ENCODE measurements around the gene BICC1.

The BICC1 gene

DNA sequence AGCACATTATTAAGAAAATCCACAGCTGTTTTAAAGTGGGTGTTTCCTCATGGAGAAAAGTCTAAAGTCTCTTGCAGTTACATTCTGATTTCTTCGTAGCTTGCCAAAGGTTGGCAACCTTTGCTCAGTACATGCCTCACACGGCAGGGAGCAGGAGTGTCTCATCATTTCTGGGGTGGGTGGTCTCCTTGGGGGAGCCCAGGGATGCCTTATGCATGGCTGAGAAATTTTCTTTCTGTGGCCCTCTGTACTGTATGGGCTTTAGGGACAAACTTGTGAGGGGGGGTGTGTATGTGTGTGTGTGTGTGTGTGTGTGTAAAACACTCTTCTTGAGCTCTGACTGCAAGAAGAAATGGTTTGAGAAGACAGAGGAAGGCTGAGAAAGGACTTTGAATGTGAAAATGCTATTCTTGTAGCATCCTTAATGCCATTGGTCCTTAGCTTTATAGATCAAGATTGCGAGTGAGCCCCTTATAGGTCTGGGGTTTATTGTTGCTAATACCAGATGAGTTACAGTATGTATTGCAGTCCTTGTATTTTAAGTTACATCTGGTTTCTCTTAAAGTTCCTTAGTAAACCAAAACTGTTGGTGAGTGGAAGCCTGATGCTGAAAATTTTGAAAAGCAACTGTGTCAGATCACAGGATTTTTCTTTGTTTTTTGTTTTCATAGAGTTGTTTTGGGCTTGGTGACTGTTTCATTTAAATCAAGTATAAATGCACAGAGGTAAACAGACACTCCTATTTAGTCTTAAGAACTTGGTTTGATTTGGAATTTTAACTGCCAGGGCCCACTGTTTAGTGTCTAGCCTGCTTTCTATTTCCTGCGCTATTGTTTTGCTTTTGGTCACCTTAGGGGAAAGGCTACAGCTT, 242.0 kb downstream of the BICC1 start:
- no peak for ATAC-seq

DNA sequence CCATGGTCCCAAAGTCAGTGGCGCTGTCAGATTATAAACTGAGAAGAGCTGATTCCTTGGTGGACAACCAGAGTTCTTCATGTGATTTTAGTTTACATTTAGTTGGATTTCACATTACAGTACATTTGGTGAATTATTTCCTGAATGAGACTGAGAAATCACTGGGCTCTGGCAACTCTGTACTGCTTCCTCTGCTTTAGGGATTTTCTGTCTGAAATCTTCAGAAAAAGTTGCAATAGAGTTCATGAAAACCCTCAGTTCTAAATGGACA, 242.6 kb downstream of the BICC1 start:
- ATAC-seq, result no peak

DNA sequence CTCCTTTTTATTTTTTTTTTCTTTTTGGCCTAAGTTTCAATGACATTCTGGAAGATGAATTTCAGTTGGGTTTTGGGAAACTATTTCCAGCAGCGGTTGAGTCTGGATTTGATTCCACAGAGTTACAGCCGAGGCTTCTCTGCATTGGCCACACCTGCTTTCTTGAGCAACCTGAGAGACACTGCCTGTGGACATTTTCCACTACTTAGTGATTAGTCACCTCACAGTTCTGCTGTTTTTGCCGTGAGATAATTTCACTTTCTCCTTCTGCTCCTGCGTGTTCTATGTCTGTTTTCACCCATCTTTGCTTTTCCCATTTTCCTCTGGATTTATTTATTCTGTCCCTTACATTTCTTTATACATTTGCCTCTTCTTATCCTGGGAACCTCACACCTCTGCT, 243.0 kb downstream of the BICC1 start:
- ATAC-seq, result no peak

DNA sequence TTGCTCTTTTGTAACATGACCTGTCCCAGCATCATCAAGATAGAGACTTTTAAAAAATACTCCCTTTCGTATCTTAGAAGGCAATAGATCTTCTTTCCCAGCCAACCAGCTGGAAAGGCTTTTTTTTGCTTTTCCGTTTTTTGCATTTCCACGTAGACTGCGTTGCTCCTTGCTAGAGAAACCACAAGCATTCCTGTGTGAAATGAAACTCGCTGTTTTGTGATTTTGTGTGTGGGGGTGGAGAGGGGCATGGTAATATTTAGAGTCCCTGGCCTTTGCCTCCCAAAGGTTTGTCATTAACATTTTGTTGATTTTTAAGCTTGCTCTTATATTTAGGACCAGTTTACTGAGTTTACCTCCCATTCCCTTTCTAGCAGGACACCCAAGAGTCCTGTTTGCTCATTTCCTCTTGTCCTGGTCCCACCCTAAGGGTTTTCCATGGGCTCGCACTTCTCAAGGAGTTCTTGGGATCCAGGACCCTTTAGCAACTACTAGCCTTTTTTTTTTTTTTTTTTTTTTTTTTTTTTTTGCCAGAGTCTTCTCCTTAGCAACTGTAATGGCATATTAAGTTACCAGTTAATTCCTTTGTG, 243.6 kb downstream of the BICC1 start:
- ATAC-seq, result no peak

DNA sequence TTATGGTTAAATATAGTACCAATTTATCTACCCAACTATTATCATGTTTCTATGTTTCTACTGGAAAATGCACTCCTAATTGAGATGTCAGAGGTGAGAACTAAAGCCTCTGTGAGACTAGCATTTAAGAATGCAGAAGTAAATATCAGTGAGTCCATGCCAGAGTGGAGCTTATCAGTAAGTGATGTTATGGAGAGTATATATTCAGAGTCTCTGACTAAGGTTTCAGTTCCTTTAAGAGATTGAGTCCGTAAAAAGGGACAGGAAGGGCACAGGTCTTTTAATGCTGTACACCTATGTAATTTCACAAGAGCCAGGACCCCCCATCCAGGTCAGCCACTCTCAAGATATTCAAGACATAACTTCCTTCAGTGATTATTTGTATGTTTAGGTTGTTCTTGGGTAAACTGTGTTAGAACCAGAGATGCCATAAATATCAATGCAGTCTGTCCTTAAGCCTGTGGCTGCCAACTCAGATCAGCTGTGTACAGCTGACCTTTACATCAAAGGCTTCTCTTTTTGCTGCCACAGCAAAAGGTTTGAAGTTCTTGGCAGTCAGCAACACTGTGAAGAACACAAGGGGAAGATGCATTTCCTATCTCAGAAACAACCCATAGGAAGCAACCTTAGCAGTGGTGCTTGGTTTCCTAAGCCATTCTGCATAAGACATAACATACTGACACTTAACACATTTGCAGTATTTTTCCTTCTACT, 244.8 kb downstream of the BICC1 start:
- ATAC-seq, result no peak

DNA sequence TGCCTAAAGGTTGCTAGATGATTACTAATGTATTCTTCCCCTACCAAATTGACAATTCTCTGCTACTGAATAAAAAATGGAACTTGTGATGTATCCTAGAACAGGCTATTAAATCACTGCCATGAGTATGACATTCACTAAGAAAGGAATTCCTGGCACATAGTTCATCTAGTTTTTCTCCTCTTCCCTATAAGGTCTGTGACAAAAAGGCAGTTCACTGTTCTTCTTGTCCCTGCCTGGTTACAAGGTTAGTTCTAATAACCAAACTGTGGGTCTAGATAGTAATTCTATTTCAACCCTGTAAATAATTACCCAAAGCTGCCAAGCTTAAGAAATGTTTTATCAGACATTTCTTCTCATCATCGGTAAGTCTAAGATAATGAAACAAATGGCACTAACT, 245.6 kb downstream of the BICC1 start:
- no peak for ATAC-seq

DNA sequence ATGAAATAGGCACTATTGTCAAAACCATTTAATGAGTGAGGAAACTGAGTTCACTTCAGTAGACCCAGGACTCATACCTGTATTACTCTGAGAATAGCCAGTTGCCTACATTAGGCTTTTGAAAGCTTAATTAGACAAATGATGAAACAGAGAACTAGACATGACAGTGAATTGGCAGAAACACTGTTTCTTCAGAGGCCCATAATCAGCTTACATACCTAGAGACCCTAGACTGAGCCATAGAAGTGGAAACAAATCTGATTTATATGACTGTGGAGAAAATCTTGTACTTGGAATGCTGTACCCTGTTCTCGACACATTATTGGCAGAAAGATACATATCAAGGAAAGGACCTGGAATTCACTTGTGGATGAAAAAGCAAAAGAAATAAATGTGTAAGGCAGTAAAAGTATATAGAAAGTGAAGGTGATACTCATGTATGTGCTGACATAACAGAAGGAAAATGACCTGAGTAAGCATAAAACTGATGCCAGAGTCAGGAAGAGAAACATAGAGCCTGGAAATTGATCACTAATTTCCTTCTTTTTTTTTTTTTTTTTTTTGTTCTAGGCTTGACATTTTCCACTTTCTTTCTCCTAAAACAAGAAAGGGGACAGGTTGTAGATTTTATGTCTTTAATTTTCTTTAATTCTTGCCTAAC, 251.5 kb downstream of the BICC1 start:
- ATAC-seq, result no peak

DNA sequence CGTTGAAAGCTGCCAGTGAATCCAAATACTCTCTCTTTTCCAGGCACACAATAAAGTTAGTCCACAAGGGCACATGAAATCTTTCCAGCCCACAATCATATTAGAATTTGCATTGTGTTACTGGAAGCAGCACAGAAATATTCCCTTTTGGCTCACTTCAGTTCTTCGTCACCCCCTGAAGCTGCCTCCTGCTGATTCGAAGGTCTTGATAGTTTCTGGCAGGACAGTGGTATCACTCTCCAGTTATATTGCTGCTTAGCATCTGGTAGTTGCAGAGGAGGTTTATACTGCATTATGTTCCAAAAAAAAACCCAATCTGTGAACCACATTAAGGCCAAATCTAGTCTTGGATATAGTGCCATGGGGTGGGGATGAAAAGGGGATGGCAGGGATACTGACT, 253.2 kb downstream of the BICC1 start:
- no peak for ATAC-seq

DNA sequence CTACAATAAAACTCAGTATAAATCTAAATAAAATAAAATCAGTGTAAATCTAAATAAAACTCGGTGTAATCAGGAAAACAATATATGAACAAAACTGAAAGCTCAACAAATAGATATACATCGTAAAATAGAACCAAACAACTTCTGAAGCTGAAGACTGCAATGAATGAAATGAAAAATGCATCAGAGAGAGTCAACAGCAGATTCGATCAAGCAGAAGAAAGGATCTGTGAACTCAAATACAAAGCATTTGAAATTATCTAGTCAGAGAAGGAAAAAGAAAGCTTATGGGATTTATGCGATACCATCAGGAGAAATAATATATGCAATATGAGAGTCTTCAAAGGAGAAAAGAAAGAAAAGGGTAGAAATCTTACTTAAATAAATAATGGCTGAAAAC, 255.0 kb downstream of the BICC1 start:
- ATAC-seq, result no peak

DNA sequence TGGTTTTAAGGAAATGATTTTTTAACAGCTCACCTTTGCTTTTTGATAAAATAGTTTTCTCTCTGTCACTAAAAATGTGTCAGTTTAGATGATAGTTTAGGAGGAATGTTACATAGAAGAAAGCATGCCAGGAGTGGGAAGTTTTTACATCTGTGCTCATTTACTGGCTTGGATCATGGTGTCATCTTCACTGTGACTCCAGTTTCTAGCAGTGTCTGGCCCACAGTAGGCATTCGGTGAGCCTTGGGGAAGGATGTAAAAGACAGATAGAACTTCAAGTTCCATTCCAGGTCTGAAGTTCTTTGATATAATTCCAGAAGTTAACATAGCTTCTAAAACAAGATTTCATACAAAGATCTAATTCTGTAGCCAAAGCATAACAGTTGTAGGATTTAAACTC, 259.2 kb downstream of the BICC1 start:
- no peak for ATAC-seq

DNA sequence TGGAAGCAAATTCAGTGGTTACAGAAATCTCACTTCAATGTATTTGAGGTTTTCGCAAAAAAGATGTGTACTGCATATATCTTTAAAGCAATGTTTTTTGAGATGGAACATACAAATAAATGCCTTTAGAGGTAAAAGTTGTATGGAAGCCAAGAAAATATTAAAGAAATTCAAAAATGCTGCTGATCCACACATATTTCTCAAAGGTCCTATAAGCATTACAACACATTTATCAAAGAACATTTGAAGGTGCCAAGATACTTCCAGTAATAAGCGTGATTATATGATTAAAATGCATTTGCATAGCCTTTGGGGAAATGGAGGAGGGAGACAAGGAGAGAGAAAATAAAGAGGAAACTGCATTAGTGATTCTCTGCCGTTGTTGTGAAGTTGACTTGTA, 260.1 kb downstream of the BICC1 start:
- no peak for ATAC-seq

DNA sequence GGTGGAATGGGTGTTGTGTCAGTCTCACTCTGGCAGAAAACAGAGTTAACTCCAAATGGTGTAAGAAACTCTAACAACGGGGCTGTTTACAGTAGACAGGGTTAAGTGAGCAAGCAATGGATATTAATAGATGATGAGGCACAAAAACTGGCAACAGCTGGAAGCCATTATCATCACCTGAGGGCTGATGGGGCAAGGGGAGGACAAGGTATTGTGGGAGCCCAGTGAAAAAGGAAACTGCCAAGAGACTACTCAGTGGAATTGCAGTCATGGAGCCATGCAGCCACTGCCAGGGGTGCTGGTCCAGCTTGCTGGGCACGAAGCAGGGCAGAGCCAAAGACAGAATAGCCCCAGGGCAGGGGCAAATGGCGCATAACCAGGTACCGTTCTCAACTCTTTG, 260.7 kb downstream of the BICC1 start:
- no peak for ATAC-seq

DNA sequence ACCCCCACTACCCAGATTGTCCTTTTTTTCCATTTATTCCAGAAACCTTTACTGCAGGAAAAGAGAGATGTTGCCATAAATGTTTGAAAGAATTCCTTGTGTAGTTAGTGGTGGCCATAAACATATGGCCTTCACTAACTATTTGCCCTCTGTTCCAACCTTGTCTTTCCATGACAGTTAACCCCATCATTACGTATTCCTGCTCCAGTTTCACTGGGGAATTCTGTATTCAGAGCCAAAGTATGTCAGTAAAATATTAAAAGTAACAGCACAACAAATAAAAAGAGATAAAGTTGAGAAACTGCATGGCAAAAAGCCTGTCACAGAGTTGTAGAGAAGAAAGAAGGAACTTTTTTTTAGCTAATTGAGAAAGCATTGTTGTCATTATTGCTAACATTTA, 261.3 kb downstream of the BICC1 start:
- no peak for ATAC-seq

DNA sequence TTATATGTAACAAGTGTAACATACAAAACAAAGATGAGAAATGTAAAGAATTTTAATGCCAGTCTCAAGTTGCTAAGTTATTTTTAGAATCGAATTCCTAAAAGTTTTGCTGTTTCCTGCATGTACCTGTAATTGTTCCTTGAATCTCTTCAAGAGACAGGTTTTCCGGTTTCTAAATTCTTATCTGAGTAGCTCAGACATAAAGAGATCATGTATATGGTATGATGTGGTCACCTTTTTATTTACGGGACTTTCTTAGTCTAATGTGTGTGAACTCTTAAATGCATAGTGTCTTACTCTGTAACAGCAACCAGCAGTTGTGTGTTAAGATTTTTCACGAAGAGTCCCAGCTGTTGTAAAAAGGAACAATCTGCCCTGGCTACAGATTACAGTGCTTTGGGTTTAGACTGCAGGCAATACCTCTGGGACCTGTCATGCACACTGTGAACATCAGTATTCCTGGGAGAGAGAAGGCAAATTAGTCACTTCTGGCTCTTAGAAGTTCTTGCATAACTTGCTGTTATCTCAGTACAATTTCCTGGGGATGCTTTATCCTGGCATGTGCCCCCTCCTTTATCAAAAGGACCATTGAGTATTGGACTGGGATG, 263.4 kb downstream of the BICC1 start:
- ATAC-seq, result no peak

DNA sequence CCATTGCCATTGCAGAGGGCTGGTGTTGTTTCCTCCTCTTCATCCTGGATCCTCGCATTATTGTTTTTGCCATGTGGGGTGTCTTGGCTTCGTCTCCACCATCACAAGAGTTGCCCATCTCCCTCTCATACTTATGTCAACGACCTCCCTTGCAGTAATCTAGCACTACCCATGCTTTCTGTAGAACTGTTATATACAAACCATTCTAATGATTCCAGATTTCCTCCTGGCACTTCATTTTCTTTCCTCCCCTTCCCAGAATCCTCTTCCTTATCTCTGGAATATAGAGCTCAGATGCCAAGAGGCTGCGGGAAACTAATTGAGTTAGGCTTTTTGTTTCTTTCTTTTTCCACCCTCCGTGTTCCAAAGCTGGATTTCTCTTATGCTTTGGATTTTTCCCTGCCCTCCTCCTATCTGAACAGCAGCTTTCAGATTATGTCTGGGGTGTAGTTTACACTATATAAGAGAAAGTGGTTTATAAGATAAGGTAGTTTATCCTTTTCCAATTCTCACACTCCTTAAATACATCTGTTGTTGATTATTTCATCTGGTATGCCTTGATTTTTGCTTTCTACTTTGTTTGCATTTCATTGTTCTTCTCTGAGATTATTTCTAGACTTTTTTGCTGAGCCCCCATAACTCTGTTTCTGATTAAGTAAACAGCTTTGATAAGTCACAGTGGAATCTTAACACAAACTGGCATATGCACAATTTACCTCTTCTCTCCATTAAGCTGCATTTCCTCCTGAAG, 264.1 kb downstream of the BICC1 start:
- no peak for ATAC-seq

DNA sequence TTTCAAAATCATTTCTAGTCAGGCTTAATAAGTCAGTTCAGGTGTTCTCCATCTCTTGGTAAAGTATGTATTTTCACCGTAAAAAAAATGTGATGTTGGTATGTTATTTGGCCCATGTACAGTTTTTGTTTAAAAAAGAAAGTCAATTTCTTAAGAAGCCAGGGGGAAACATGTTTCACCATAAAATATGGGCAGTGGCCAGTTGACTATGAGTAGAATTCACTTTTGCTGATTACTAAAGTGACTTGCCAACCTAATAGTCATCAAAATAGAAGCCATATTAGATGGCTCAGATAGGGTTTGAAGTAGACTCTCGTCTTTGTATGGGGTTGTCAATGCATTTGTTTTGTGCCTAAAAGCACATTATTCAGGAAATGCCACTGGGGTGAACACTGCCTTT, 266.3 kb downstream of the BICC1 start:
- ATAC-seq, result no peak

DNA sequence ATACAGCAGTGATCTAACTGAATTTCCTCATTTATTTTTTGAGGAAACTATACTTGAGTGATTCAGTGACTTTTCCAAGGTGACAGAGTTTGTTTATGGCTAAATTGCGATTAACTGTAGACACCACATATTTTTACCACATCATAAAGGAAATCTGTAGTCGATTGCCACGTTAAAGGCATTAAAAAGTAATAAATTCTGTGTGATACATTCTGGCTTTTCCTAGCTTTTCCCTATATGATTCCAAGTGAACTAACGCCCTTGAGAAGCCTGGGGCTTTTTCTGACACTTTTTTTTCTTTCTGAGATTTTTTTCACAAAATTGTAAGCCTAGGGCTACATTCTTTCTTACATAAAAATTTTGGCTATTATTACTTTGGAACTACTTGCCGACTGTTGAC, 266.9 kb downstream of the BICC1 start:
- ATAC-seq, result no peak

DNA sequence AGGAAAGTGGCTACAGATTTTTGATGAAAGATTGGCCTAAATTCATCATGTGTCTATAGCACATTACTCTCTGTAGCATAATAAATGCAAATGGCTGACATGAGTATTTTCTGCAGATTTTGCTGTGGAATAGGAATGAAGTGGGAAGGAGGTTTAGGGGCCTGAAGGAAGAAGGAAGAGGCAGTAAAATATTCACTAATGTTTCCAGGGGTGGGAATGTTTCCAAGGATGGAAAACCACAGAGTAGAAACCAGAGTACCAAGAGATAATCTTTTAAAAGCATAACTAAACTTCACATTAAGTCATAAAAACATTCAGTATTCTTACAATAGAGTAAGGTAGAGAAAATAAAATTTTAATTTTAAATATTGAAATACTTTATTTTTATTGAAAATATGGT, 267.8 kb downstream of the BICC1 start:
- ATAC-seq, result no peak

DNA sequence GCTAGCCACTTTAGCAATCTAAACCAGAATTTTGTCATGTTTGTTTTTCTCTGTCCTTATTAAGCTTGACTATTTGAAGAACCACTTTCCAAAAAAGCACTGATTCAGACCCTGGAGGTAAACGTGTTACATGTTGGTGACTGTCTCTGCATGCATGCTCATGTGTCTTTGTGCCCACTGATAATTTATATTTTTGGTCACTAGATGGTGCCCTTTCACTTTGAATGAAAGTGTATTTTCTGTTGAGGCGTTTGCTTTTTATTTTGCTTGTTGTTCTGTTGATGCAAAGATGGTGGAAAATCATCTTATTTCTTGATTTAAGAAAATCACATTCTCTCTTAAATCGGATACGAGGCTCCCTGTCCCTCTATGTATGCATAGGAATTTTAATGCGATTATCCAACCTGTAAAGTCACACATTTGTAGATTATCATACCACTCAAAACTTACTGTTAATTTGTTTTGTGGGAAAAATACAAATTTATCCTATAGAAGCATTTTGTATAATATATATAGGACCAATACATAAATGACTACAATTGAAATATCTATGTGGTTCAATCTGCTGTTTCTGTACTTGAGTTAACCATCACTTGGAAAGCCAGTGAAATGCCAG, 269.3 kb downstream of the BICC1 start:
- ATAC-seq, result no peak

DNA sequence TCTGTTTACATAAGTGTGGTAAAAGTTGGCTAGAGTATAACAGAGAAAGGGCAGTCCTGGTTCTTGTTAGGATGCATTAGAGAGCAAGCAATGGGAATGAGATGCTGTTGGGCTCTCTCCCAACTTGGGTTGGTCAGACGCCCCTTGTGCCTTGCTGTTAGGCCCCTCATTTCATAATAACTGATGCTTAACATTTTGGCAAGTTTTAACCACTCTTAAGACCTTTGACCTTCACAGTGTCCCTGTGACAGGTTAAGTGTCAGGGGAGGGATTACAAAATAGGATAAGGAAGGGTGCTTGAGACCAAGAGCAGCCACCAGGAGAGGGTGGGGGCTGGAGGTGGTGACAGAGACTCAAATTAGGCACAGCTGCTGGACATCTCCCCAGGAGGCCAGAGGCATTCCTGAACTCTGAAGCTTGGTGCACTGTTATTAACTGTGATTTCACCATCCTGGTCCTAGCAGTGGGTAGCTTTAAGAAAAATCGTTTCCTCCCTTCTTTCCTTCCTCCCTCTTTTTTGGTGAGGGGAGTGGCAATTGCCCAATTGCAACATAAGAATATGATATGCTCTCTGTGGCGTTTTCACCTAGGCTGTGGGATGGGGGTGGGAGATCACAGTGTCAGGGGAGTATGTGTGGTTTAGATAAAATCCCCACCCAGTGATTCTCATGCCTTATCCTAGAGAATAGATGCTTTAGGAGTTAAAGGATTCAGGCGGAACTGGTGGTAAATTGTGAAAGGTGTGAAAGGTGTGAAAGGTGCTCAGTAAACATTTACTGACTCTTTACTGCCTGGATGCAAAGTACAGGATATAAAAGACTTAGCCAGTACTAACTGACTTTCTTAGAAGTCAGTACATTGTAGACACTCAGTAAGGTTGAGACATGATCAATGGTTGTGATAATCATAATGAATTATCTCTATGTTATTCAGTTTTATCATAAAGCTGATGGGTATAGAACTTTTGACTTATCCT, 270.5 kb downstream of the BICC1 start:
- ATAC-seq, result no peak

DNA sequence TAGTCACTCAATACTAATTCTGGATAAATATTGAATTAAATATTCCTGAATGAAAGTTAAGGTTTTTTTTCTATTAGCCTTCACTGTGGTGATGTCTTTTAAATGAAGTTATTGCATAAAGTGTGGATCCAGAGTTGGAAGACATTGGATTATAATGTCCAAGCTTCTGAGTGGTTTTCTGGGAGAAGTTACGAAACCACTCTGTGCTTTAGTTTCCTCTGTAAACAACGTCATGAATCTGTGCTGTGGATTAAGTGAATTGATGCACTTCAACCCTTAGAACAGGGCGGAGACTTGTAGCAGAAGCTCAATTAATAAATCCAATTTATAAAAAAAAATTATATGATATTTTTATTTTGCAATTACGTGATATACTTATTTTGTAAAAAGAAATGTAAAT, 271.7 kb downstream of the BICC1 start:
- ATAC-seq, result no peak
